Testis (tissue), 2 donors: ENCODE results near the gene GPRC5C.

Experiments
- POLR2A ChIP-seq: fragments of 450-650 bp; IDR thresholded peaks from one replicate; pipeline ENCODE4 v1.6.1; 2017; ENCODE audit warnings: antibody characterized with exemption, mild to moderate bottlenecking, moderate library complexity
- TF ChIP-seq, protein P1 (sequence below), 3 experiments: fragments of 450-650 bp in 2 of 3; fragments of 200-600 bp in 1 of 3; sonication (generic) in 1 of 3; IDR thresholded peaks; one replicate each; pipeline ENCODE4 v1.5.1; 2016 to 2019; ENCODE audit warnings: antibody characterized with exemption in 3 of 3, mild to moderate bottlenecking in 2 of 3, moderate library complexity in 1 of 3

DNA sequence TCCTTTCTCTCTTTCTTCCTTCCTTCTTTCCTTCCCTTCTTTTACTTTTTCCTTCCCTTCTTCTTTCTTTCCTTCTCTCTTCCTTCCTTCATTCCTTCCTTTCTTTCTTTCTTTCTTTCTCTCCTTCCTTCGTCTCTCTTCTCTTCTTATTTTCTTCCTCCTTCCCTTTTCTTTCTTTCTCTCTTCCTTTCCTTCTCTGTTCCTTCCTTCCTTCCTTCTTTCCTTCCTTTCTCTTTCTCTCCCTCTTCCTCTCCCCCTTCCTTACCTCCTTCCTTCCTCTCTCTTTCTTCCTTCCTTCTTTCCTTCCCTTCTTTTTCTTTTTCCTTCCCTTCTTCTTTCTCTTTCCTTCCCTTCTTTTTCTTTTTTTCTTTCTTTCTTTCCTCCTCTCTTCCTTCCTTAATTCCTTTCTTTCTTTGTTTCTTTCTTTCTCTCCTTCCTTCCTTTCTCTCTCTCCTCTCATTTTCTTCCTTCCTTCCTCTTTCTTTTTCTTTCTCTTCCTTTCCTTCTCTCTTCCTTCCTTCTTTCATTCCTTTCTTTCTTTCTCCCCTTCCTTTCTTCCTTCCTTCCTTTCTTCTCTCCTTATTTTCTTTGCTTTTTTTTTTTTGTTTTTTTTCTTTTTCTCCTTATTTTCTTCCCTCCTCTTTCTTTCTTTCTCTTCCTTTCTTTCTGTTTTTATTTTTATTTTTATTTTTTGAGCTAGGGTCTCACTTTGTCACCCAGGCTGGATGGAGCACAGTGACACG is 41.8 kb upstream of the GPRC5C start:
- TF ChIP-seq POLR2A = no peak
- TF ChIP-seq, protein P1, sequence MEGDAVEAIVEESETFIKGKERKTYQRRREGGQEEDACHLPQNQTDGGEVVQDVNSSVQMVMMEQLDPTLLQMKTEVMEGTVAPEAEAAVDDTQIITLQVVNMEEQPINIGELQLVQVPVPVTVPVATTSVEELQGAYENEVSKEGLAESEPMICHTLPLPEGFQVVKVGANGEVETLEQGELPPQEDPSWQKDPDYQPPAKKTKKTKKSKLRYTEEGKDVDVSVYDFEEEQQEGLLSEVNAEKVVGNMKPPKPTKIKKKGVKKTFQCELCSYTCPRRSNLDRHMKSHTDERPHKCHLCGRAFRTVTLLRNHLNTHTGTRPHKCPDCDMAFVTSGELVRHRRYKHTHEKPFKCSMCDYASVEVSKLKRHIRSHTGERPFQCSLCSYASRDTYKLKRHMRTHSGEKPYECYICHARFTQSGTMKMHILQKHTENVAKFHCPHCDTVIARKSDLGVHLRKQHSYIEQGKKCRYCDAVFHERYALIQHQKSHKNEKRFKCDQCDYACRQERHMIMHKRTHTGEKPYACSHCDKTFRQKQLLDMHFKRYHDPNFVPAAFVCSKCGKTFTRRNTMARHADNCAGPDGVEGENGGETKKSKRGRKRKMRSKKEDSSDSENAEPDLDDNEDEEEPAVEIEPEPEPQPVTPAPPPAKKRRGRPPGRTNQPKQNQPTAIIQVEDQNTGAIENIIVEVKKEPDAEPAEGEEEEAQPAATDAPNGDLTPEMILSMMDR (IDR thresholded peaks at IDR 0.05) = no peak
